ENCODE results near the gene RABIF. TPM values are rescaled to one million over a fixed set of nuclear protein-coding genes. Genes with fewer than 3 reads are reported as not detected.

RABIF gene
- total and polyA plus RNA-seq, 2 donors from 2014 or later: 8.7 to 9.4 TPM

DNA sequence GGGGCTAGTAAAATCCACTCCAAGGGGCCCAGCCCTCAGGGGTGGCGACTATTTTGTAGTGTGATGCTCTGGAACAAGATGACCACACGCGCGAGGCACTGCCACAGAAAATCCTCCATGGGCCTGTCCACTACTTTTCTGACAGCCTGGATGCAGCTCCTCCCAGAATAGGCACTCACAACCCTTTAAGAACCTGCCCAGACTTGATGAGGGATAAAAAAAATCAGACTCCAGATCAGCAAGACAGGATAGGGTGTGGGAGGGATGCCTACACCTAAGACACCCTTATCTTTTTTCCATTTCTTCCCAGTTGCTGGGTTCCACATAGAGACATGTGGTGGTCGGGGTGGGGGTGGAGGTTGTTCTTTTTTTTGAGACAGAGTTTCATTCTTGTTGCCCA, 44.7 kb downstream of the RABIF start:
- no peaks in the 10 kb centered on the region for H3K36me3 ChIP-seq (ENCODE audit: control insufficient read depth in 2 of 3, insufficient read depth in 3 of 3, low read length in 3 of 3)
- no peak for FAIRE-seq
- no peaks in the 10 kb centered on the region for H3K9me3 ChIP-seq (ENCODE audit: control insufficient read depth in 2 of 3, insufficient read depth in 1 of 3, low read length in 3 of 3)
- TF ChIP-seq CTCF (IDR thresholded peaks at IDR 0.05; ENCODE audit: borderline replicate concordance, extremely low read depth, insufficient read depth): no peak
- H3K4me3 ChIP-seq (ENCODE audit: low read length in 3 of 3): no peak overlapping the region
- H3K9ac ChIP-seq (ENCODE audit: low read length in 3 of 3): no peak overlapping the region
- H3K4me1 ChIP-seq (ENCODE audit: control insufficient read depth in 2 of 3, insufficient read depth in 2 of 3, low read depth in 1 of 3, low read length in 3 of 3): no peaks in the 10 kb centered on the region
- H3K27me3 ChIP-seq (ENCODE audit: control insufficient read depth, insufficient read depth, low read length): no peaks in the 10 kb centered on the region
- intact Hi-C loops (cut with DNase I): no loop called here
- H3K27ac ChIP-seq (ENCODE audit: low read depth in 2 of 2, low read length in 2 of 2): no peak overlapping the region
- DNase-seq: no peak

DNA sequence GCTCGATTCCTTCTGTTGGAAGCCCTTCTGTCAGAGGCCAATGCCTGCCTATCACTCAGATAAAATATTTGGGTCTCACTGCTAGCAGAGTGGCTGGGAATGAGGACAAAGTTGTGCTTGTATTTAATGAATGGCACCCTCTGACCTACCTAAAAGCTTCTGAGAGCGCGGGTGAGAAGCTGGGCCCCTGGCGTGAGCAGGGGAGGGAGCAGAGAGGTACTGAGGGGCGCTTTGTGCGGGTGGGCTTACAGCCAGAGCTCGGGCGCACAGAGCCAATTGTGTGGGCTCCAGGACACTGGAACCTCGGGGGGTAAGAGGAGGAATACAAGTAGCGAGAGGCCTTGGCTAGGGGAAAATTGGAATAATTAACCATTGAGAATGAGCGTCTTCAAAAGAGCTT, 45.9 kb downstream of the RABIF start:
- Histone ChIP-seq H3K9me3 (ENCODE audit: control insufficient read depth in 2 of 3, insufficient read depth in 1 of 3, low read length in 3 of 3) (no peaks in the 10 kb centered on the region), H3K4me3 (ENCODE audit: low read length in 3 of 3) (no peak overlapping the region), H3K27me3 (ENCODE audit: control insufficient read depth, insufficient read depth, low read length) (no peaks in the 10 kb centered on the region), H3K4me1 (ENCODE audit: control insufficient read depth in 2 of 3, insufficient read depth in 2 of 3, low read depth in 1 of 3, low read length in 3 of 3) (no peaks in the 10 kb centered on the region), H3K36me3 (ENCODE audit: control insufficient read depth in 2 of 3, insufficient read depth in 3 of 3, low read length in 3 of 3) (no peaks in the 10 kb centered on the region), H3K9ac (ENCODE audit: low read length in 3 of 3) (no peak overlapping the region), H3K27ac (ENCODE audit: low read depth in 2 of 2, low read length in 2 of 2) (no peak overlapping the region)
- DNase-seq (no peak), FAIRE-seq (no peak)
- TF ChIP-seq CTCF (IDR thresholded peaks at IDR 0.05; ENCODE audit: borderline replicate concordance, extremely low read depth, insufficient read depth): no peak
- intact Hi-C loops (cut with DNase I): no loop called here

DNA sequence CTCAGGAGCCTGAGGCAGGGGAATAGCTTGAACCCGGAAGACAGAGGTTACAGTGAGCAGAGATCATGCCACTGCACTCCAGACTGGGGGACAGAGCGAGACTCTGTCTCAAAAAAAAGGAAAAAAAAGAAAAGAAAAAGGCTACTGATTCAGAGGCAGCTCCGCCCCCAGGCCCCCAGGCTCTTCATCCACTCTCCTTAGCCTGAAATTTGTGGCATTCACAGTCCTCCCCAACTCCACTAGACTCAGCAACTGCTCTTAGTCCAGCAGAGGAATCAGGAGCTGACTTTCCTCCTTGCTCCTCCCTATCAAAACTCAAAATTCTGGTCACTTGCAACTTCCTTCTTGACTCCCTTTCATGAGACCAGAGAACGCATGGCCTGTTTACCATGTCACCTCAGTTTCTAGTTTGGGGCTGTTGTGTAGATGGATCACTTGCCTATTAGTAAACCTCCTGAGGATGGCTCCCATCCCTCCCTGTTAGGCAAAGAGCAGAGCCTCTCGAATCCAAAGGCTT, 51.1 kb downstream of the RABIF start:
- H3K9ac ChIP-seq (ENCODE audit: low read length in 3 of 3): no peak overlapping the region
- no peak overlapping the region for H3K4me3 ChIP-seq (ENCODE audit: low read length in 3 of 3)
- H3K4me1 ChIP-seq (ENCODE audit: control insufficient read depth in 2 of 3, insufficient read depth in 2 of 3, low read depth in 1 of 3, low read length in 3 of 3): no peaks in the 10 kb centered on the region
- H3K27ac ChIP-seq (ENCODE audit: low read depth in 2 of 2, low read length in 2 of 2): no peak overlapping the region
- intact Hi-C loops (cut with DNase I): no loop called here
- H3K27me3 ChIP-seq (ENCODE audit: control insufficient read depth, insufficient read depth, low read length): no peaks in the 10 kb centered on the region
- FAIRE-seq: no peak
- no peaks in the 10 kb centered on the region for H3K36me3 ChIP-seq (ENCODE audit: control insufficient read depth in 2 of 3, insufficient read depth in 3 of 3, low read length in 3 of 3)
- no peak for TF ChIP-seq CTCF (IDR thresholded peaks at IDR 0.05; ENCODE audit: borderline replicate concordance, extremely low read depth, insufficient read depth)
- H3K9me3 ChIP-seq (ENCODE audit: control insufficient read depth in 2 of 3, insufficient read depth in 1 of 3, low read length in 3 of 3): no peaks in the 10 kb centered on the region
- DNase-seq: no peak
